H9 (cell line): ENCODE measurements around the gene CELF3. TPM values are rescaled to one million over a fixed set of nuclear protein-coding genes. Genes with fewer than 3 reads are reported as not detected.

Experiments used
- DNase-seq: peaks from one replicate; pipeline ENCODE4 v3.0.0-alpha.2; 2017
- H2AFZ ChIP-seq: one replicate; pipeline ENCODE4 v1.6.1; 2013; ENCODE audit warnings: mild to moderate bottlenecking, low read length, control low read depth, moderate library complexity
- H2AK5ac ChIP-seq: 2 replicates; pipeline ENCODE4 v1.6.1; 2013; ENCODE audit warnings: low read length, control low read depth, mixed read lengths; ENCODE audit not compliant: insufficient read length
- H2BK120ac ChIP-seq: one replicate; pipeline ENCODE4 v1.6.1; 2013; ENCODE audit warnings: low read depth, mild to moderate bottlenecking, low read length, control low read depth, inconsistent platforms; ENCODE audit not compliant: poor library complexity, severe bottlenecking
- H2BK12ac ChIP-seq: 2 replicates; pipeline ENCODE4 v1.6.1; 2013; ENCODE audit warnings: low read length, control low read depth, mixed read lengths, low read depth; ENCODE audit not compliant: insufficient read length
- H2BK15ac ChIP-seq: 2 replicates; pipeline ENCODE4 v1.6.1; 2013; ENCODE audit warnings: low read depth, low read length, control low read depth
- H2BK20ac ChIP-seq: one replicate; pipeline ENCODE4 v1.6.1; 2013; ENCODE audit warnings: low read depth, mild to moderate bottlenecking, low read length, control low read depth, inconsistent platforms; ENCODE audit not compliant: poor library complexity, severe bottlenecking
- H2BK5ac ChIP-seq: 2 replicates; pipeline ENCODE4 v1.6.1; 2013; ENCODE audit warnings: low read length, control low read depth, mixed read lengths; ENCODE audit not compliant: insufficient read length
- H3K14ac ChIP-seq: 2 replicates; pipeline ENCODE4 v1.6.1; 2013; ENCODE audit warnings: low read length, control low read depth; ENCODE audit not compliant: insufficient read depth
- H3K18ac ChIP-seq: 2 replicates; pipeline ENCODE4 v1.6.1; 2013; ENCODE audit warnings: low read depth, mild to moderate bottlenecking, mixed read lengths, low read length, control low read depth; ENCODE audit not compliant: insufficient read length
- H3K23ac ChIP-seq: 2 replicates; pipeline ENCODE4 v1.6.1; 2013; ENCODE audit warnings: low read length, control low read depth, mixed read lengths, low read depth; ENCODE audit not compliant: insufficient read length
- H3K23me2 ChIP-seq: 2 replicates; pipeline ENCODE4 v1.6.1; 2013; ENCODE audit warnings: low read depth, mild to moderate bottlenecking, mixed read lengths, low read length, control low read depth; ENCODE audit not compliant: insufficient read length, poor library complexity, severe bottlenecking
- H3K27ac ChIP-seq: 2 replicates; pipeline ENCODE4 v1.5.1; 2013; ENCODE audit warnings: low read length, control low read depth, mixed read lengths, low read depth; ENCODE audit not compliant: insufficient read length
- H3K27me3 ChIP-seq: 2 replicates; pipeline ENCODE4 v1.6.1; 2013; ENCODE audit warnings: low read length, control low read depth, inconsistent platforms; ENCODE audit not compliant: insufficient read depth
- H3K4ac ChIP-seq: 2 replicates; pipeline ENCODE4 v1.6.1; 2013; ENCODE audit warnings: low read depth, mild to moderate bottlenecking, control low read depth, inconsistent platforms, low read length, moderate library complexity
- H3K4me1 ChIP-seq: 2 replicates; pipeline ENCODE4 v1.6.1; 2013; ENCODE audit warnings: low read length, control low read depth, inconsistent platforms; ENCODE audit not compliant: insufficient read depth
- H3K4me2 ChIP-seq: 2 replicates; pipeline ENCODE4 v1.6.1; 2013; ENCODE audit warnings: low read length, control low read depth, mixed read lengths; ENCODE audit not compliant: insufficient read length, insufficient read depth
- H3K56ac ChIP-seq: 2 replicates; pipeline ENCODE4 v1.6.1; 2013; ENCODE audit warnings: low read depth, mild to moderate bottlenecking, mixed read lengths, low read length, control low read depth; ENCODE audit not compliant: insufficient read length
- H3K79me1 ChIP-seq: 2 replicates; pipeline ENCODE4 v1.6.1; 2013; ENCODE audit warnings: low read depth, mild to moderate bottlenecking, moderate library complexity, low read length, control low read depth, inconsistent platforms; ENCODE audit not compliant: insufficient read depth, poor library complexity, severe bottlenecking
- H3K79me2 ChIP-seq: 2 replicates; pipeline ENCODE4 v1.6.1; 2013; ENCODE audit warnings: low read length, control low read depth, inconsistent platforms; ENCODE audit not compliant: insufficient read depth
- H3K9ac ChIP-seq: 2 replicates; pipeline ENCODE4 v1.6.1; 2013; ENCODE audit warnings: low read length, control low read depth, mixed read lengths; ENCODE audit not compliant: insufficient read length; ENCODE audit errors: extremely low read depth
- H3K9me3 ChIP-seq: one replicate; pipeline ENCODE4 v1.6.1; 2013; ENCODE audit warnings: low read depth, low read length, inconsistent platforms; ENCODE audit not compliant: control insufficient read depth
- H3T11ph ChIP-seq: one replicate; pipeline ENCODE4 v1.6.1; 2013; ENCODE audit warnings: mild to moderate bottlenecking, low read length, control low read depth, inconsistent platforms
- H4K20me1 ChIP-seq: one replicate; pipeline ENCODE4 v1.6.1; 2013; ENCODE audit not compliant: control insufficient read depth, insufficient read length, insufficient read depth
- H4K5ac ChIP-seq: 2 replicates; pipeline ENCODE4 v1.6.1; 2013; ENCODE audit warnings: low read depth, mild to moderate bottlenecking, mixed read lengths, low read length, control low read depth; ENCODE audit not compliant: insufficient read length
- H4K8ac ChIP-seq: replicated peaks from 2 replicates; pipeline ENCODE4 v1.6.1; 2013; ENCODE audit warnings: low read length, control low read depth, mixed read lengths, low read depth; ENCODE audit not compliant: insufficient read length
- H4K91ac ChIP-seq: 2 replicates; pipeline ENCODE4 v1.6.1; 2013; ENCODE audit warnings: low read depth, mild to moderate bottlenecking, moderate library complexity, mixed read lengths, low read length, control low read depth; ENCODE audit not compliant: insufficient read length
- H3K27ac Mint-ChIP-seq, 3 experiments: 2 replicates in 2 of 3; 3 replicates in 1 of 3; pipeline ENCODE4 v1.8.0; 2020 to 2021; ENCODE audit warnings: mixed read lengths in 3 of 3, mild to moderate bottlenecking in 1 of 3, moderate library complexity in 1 of 3
- H3K27me3 Mint-ChIP-seq: 2 replicates; pipeline ENCODE4 v1.8.0; 2021; ENCODE audit warnings: low read depth, mild to moderate bottlenecking, moderate library complexity, mixed read lengths
- H3K36me3 Mint-ChIP-seq, 3 experiments: 2 replicates in 2 of 3; 3 replicates in 1 of 3; pipeline ENCODE4 v1.8.0; 2020 to 2021; ENCODE audit warnings: low read depth in 3 of 3, mixed read lengths in 3 of 3; ENCODE audit not compliant: insufficient read depth in 1 of 3
- H3K4me1 Mint-ChIP-seq, 2 experiments: 2 replicates each; pipeline ENCODE4 v1.8.0; 2020; ENCODE audit warnings: mixed read lengths in 2 of 2
- H3K4me3 Mint-ChIP-seq, 2 experiments: 2 replicates in 1 of 2; 3 replicates in 1 of 2; pipeline ENCODE4 v1.8.0; 2020 to 2021; ENCODE audit warnings: mild to moderate bottlenecking in 2 of 2, mixed read lengths in 2 of 2, moderate library complexity in 1 of 2
- H3K9me3 Mint-ChIP-seq, 2 experiments: 2 replicates in 1 of 2; 3 replicates in 1 of 2; pipeline ENCODE4 v1.8.0; 2020; ENCODE audit warnings: mild to moderate bottlenecking in 2 of 2, mixed read lengths in 2 of 2, moderate library complexity in 1 of 2
- WGBS: extraction: QIAGEN DNeasy Blood & Tissue Kit; methylation state at CpG from one replicate; pipeline ENCODE4 v1.1.7; 2013; ENCODE audit warnings: missing lambda C conversion rate, low lambda C conversion rate, mixed read lengths; ENCODE audit not compliant: insufficient read length; ENCODE audit errors: extremely low coverage; 5-methylcytosine and 5-hydroxymethylcytosine counted together
- total RNA-seq: library from RNA; stranded (reverse); gene quantifications from 2 replicates; pipeline ENCODE4 v1.2.1, GENCODE V29; 2021
- TF ChIP-seq, protein P1 (sequence below): fragments of 200-600 bp; sonication (generic); conservative IDR thresholded peaks from 3 replicates; pipeline ENCODE4 v1.8.0; 2021; ENCODE audit warnings: antibody characterized with exemption, mild to moderate bottlenecking

Gene CELF3
- total RNA-seq, 1 experiment from 2014 or later = 0.90 TPM

DNA sequence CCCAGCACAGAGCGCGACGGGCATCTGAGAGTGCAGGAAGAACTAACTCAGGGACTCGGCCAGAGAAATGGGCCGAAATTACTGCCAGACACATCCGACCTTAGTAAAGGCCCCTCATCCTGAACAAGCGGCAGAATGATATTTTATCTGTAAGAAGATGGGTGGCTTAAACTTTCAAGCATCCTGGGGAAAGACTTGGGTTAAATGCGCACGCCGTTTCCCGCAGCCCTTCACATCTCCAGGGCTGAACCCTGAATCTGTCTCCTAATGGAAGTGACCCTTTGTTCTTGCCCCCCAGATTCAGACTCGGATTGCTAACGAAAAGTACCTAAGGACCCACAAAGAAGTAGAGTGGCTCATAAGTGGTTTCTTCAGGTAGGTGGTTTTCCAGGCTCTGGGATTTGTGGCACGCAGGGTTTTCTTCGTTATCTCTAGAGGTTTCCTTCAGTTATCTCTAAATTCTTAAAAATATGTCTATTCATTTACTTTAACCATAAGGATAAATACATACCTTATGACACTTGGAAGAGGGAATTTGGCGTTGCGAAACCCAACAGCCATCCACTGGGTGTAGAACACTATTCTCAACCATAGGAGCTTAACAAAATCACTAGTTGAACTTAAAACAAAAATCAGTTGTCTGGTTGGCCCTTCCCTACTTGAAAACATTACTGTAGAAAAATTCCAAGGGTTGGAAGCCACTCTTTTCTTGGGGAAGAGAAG lies 5.3 kb upstream of the CELF3 start:
- Histone ChIP-seq H3K27ac (no peak overlapping the region), H3K14ac (no peak overlapping the region), H4K91ac (no peak overlapping the region), H3K23ac (no peak overlapping the region), H3K18ac (no peak overlapping the region), H3K9ac (no peak overlapping the region), H2BK20ac (no peak overlapping the region), H2AK5ac (no peak overlapping the region), H3K56ac (no peak overlapping the region), H2AFZ (no peak overlapping the region), H3K9me3 (no peaks in the 10 kb centered on the region), H2BK12ac (no peak overlapping the region), H3K23me2 (peaks cover 11% of the 10 kb centered on the region), H2BK15ac (no peak overlapping the region), H3K79me2 (no peaks in the 10 kb centered on the region), H3K79me1 (no peaks in the 10 kb centered on the region), H3K27me3 (peaks cover 24% of the 10 kb centered on the region; the same call in 1 of the 2 replicates), H3K4me2 (peak overlapping the region; percentile 55), H4K20me1 (no peaks in the 10 kb centered on the region), H4K8ac (no peak overlapping the region), H2BK120ac (no peak overlapping the region), H3K4me1 (0 out of 2 replicates have a peak, but pooled peaks cover 2% of the 10 kb centered on the region), H3T11ph (no peak overlapping the region), H4K5ac (no peak overlapping the region), H3K4ac (no peak overlapping the region), H2BK5ac (no peak overlapping the region)
- H3K4me1 Mint-ChIP-seq = peaks cover 41 to 52% of the 10 kb centered on the region in 2 experiments
- no peaks in the 10 kb centered on the region for H3K36me3 Mint-ChIP-seq
- peaks cover 81% of the 10 kb centered on the region for H3K27me3 Mint-ChIP-seq
- no peak for DNase-seq
- H3K27ac Mint-ChIP-seq = no peak overlapping the region
- no peaks in the 10 kb centered on the region for H3K9me3 Mint-ChIP-seq
- H3K4me3 Mint-ChIP-seq = peak overlapping the region; percentile 75 to 82
- WGBS = no CpG with 5 or more reads among the region's 17 CpGs
- TF ChIP-seq, protein P1, sequence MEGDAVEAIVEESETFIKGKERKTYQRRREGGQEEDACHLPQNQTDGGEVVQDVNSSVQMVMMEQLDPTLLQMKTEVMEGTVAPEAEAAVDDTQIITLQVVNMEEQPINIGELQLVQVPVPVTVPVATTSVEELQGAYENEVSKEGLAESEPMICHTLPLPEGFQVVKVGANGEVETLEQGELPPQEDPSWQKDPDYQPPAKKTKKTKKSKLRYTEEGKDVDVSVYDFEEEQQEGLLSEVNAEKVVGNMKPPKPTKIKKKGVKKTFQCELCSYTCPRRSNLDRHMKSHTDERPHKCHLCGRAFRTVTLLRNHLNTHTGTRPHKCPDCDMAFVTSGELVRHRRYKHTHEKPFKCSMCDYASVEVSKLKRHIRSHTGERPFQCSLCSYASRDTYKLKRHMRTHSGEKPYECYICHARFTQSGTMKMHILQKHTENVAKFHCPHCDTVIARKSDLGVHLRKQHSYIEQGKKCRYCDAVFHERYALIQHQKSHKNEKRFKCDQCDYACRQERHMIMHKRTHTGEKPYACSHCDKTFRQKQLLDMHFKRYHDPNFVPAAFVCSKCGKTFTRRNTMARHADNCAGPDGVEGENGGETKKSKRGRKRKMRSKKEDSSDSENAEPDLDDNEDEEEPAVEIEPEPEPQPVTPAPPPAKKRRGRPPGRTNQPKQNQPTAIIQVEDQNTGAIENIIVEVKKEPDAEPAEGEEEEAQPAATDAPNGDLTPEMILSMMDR = no peak
